SK-N-SH (cell line): ENCODE data around the gene FADS2. TPM values are rescaled to one million over a fixed set of nuclear protein-coding genes. Genes with fewer than 3 reads are reported as not detected.

ENCODE experiments used
- CTCF ChIA-PET: fragments of 300-600, 350-600 bp; formaldehyde crosslinking; extraction: SDS; loops from one replicate; lab custom pipeline; 2021; lab: Yijun Ruan, JAX
- POLR2A ChIA-PET: fragments of 350-600 bp; sonication (Branson Sonifier 250); formaldehyde crosslinking; extraction: SDS; loops from one replicate; lab custom pipeline; 2020; ENCODE audit warnings: antibody characterized with exemption, inconsistent platforms; lab: Yijun Ruan, JAX
- DNase-seq: peaks from one replicate; pipeline ENCODE4 v3.0.0; 2012
- H2AFZ ChIP-seq: fragments of 200-600 bp; sonication (generic); 2 replicates; pipeline ENCODE4 v1.8.1; 2016; ENCODE audit warnings: antibody characterized with exemption, mild to moderate bottlenecking, low read depth
- H3F3A ChIP-seq: fragments of 200-600 bp; sonication (generic); replicated peaks from 2 replicates; pipeline ENCODE3; 2016; ENCODE audit warnings: antibody characterized with exemption, mild to moderate bottlenecking; ENCODE audit not compliant: insufficient read depth
- H3K27ac ChIP-seq, 2 experiments: fragments of 200-500 bp in 1 of 2; fragments of 200-600 bp in 1 of 2; sonication (Bioruptor generic) in 1 of 2; sonication (generic), shearing (Covaris generic) in 1 of 2; 2 replicates each; pipeline versions ENCODE4 v1.5.1 to v1.6.1; 2014 to 2016; ENCODE audit warnings: low read depth in 2 of 2, inconsistent platforms in 1 of 2, low read length in 1 of 2, mild to moderate bottlenecking in 1 of 2, mixed read lengths in 1 of 2
- H3K27me3 ChIP-seq: fragments of 200-600 bp; sonication (generic), shearing (Covaris generic); 2 replicates; pipeline ENCODE4 v1.6.1; 2016; ENCODE audit warnings: mixed run types; ENCODE audit not compliant: insufficient read depth
- H3K36me3 ChIP-seq, 2 experiments: fragments of 200-500 bp in 1 of 2; fragments of 200-600 bp in 1 of 2; sonication (Bioruptor generic) in 1 of 2; sonication (generic) in 1 of 2; replicated peaks in 1 of 2; 2 replicates each; pipeline versions ENCODE3 to v1.5.1; 2014 to 2016; ENCODE audit warnings: low read length in 1 of 2, mild to moderate bottlenecking in 1 of 2; ENCODE audit not compliant: insufficient read depth in 2 of 2, control insufficient read depth in 1 of 2
- H3K4me1 ChIP-seq, 2 experiments: fragments of 200-500 bp in 1 of 2; fragments of 200-600 bp in 1 of 2; sonication (Bioruptor generic) in 1 of 2; sonication (generic), shearing (Covaris generic) in 1 of 2; 2 replicates each; pipeline versions ENCODE4 v1.5.1 to v1.6.1; 2014 to 2016; ENCODE audit warnings: low read depth in 1 of 2, low read length in 1 of 2, mixed run types in 1 of 2; ENCODE audit not compliant: insufficient read depth in 2 of 2, control insufficient read depth in 1 of 2
- H3K4me2 ChIP-seq: fragments of 200-600 bp; sonication (generic), shearing (Covaris generic); 2 replicates; pipeline ENCODE4 v1.6.1; 2017; ENCODE audit warnings: mixed run types
- H3K4me3 ChIP-seq, 2 experiments: fragments of 200-500 bp in 1 of 2; fragments of 200-600 bp in 1 of 2; sonication (Bioruptor generic) in 1 of 2; sonication (generic), shearing (Covaris generic) in 1 of 2; 2 replicates each; pipeline versions ENCODE4 v1.5.1 to v1.8.1; 2014 to 2016; ENCODE audit warnings: low read depth in 2 of 2, inconsistent platforms in 1 of 2, low read length in 1 of 2, mild to moderate bottlenecking in 1 of 2, mixed read lengths in 1 of 2, moderate library complexity in 1 of 2
- H3K79me2 ChIP-seq: fragments of 200-600 bp; sonication (generic); 2 replicates; pipeline ENCODE4 v1.8.1; 2017; ENCODE audit warnings: mild to moderate bottlenecking; ENCODE audit not compliant: insufficient read depth
- H3K9ac ChIP-seq: fragments of 200-600 bp; sonication (generic); 2 replicates; pipeline ENCODE4 v1.6.1; 2017; ENCODE audit warnings: mixed run types
- H3K9me2 ChIP-seq: fragments of 200-600 bp; sonication (generic); 2 replicates; pipeline ENCODE4 v1.6.1; 2017; ENCODE audit warnings: mixed run types
- H3K9me3 ChIP-seq: fragments of 200-600 bp; sonication (generic); 2 replicates; pipeline ENCODE4 v1.6.1; 2017; ENCODE audit warnings: mixed run types, mild to moderate bottlenecking, moderate library complexity
- H4K20me1 ChIP-seq: fragments of 200-600 bp; sonication (generic); 2 replicates; pipeline ENCODE4 v1.6.1; 2017; ENCODE audit warnings: mild to moderate bottlenecking, mixed run types; ENCODE audit not compliant: insufficient read depth
- CHD2 ChIP-seq: fragments of 150-350 bp; IDR thresholded peaks from 2 replicates; pipeline ENCODE4 v1.6.1; 2018; ENCODE audit warnings: low read length; ENCODE audit not compliant: partially characterized antibody
- ELF1 ChIP-seq: IDR thresholded peaks from 2 replicates; pipeline ENCODE4 v1.4.0; 2012
- FOXJ3 ChIP-seq: sonication (generic); formaldehyde crosslinking; IDR thresholded peaks from 2 replicates; pipeline ENCODE4 v1.5.1; 2020; ENCODE audit warnings: mild to moderate bottlenecking, missing genetic modification reagents
- GATA2 ChIP-seq: sonication (generic); formaldehyde crosslinking; IDR thresholded peaks from 2 replicates; pipeline ENCODE4 v1.5.0; 2020; ENCODE audit warnings: mild to moderate bottlenecking, missing genetic modification reagents
- JUND ChIP-seq: IDR thresholded peaks from 2 replicates; pipeline ENCODE4 v1.4.0; 2012
- MAX ChIP-seq: IDR thresholded peaks from 2 replicates; pipeline ENCODE4 v1.4.0; 2012; ENCODE audit warnings: low read depth
- NFIC ChIP-seq: IDR thresholded peaks from 2 replicates; pipeline ENCODE4 v1.4.0; 2012; ENCODE audit warnings: borderline replicate concordance
- SMC3 ChIP-seq: IDR thresholded peaks from 2 replicates; pipeline ENCODE4 v1.6.1; 2012; ENCODE audit warnings: low read depth, low read length, improper control_type of control experiment
- USF1 ChIP-seq: IDR thresholded peaks from 2 replicates; pipeline ENCODE4 v1.4.0; 2012; ENCODE audit warnings: low read depth, borderline replicate concordance
- USF2 ChIP-seq: fragments of 150-350 bp; IDR thresholded peaks from 2 replicates; pipeline ENCODE4 v1.6.1; 2017; ENCODE audit warnings: antibody characterized with exemption, low read length, low read depth, borderline replicate concordance
- WGBS: methylation state at CpG from one replicate; pipeline ENCODE4 v1.1.6; 2017; ENCODE audit warnings: low lambda C conversion rate; 5-methylcytosine and 5-hydroxymethylcytosine counted together
- polyA plus RNA-seq, 3 experiments: library from polyadenylated mRNA; depleted of rRNA; stranded (reverse); fragments of >200 nt; gene quantifications; 2 replicates each; pipeline ENCODE4 v1.2.3, GENCODE V29; 2012

FADS2 gene
- polyA plus RNA-seq, 1 of the 3 experiments (the other 2 are of a cell fraction), result 67.8 TPM

GRCh38 chr11:61853698-61854169, 25.6 kb downstream of the FADS2 start:
- H2AFZ ChIP-seq, result no peak overlapping the region
- CTCF ChIA-PET, result interaction anchor here (1.0 to 1.9 kb wide), 6 partner anchors 10 to 254 kb away, joined by 3 to 6 read pairs (median 4); no protein-coding TSS in a partner anchor
- no peaks in the 10 kb centered on the region for H3F3A ChIP-seq
- TF ChIP-seq FOXJ3, result no peak
- TF ChIP-seq JUND, result no peak
- TF ChIP-seq USF2, result no peak
- TF ChIP-seq GATA2, result no peak
- no peak for TF ChIP-seq NFIC
- no peak for TF ChIP-seq MAX
- no peak for TF ChIP-seq USF1
- no peak overlapping the region for H3K27ac ChIP-seq
- no peaks in the 10 kb centered on the region for H3K9me2 ChIP-seq
- H4K20me1 ChIP-seq, result no peaks in the 10 kb centered on the region
- H3K4me1 ChIP-seq, result peaks cover 3 to 7% of the 10 kb centered on the region in 2 experiments; a peak in 2 of 4 replicates
- peaks cover 10 to 47% of the 10 kb centered on the region in 2 experiments for H3K36me3 ChIP-seq
- H3K27me3 ChIP-seq, result no peaks in the 10 kb centered on the region
- H3K9ac ChIP-seq, result no peak overlapping the region
- POLR2A ChIA-PET, result no interaction called here
- no peak for DNase-seq
- no peak overlapping the region for H3K4me3 ChIP-seq
- 95% methylated on average over 4 of the region's 13 CpGs for WGBS
- no peak overlapping the region for H3K4me2 ChIP-seq
- no peaks in the 10 kb centered on the region for H3K79me2 ChIP-seq
- no peaks in the 10 kb centered on the region for H3K9me3 ChIP-seq

- WGBS, result 97% methylated on average over 17 of the region's 17 CpGs
- H3K4me3 ChIP-seq, result no peak overlapping the region
- no peak overlapping the region for H3K27ac ChIP-seq
- peaks cover 3 to 7% of the 10 kb centered on the region in 2 experiments; a peak in 2 of 4 replicates for H3K4me1 ChIP-seq
- no peaks in the 10 kb centered on the region for H3K79me2 ChIP-seq
- ChIA-PET CTCF (interaction anchor here (1.0 to 1.9 kb wide), 8 partner anchors 10 to 254 kb away, joined by 3 to 6 read pairs (median 4); no protein-coding TSS in a partner anchor), POLR2A (no interaction called here)
- no peak for TF ChIP-seq GATA2
- TF ChIP-seq USF2, result no peak
- no peak for TF ChIP-seq CHD2
- TF ChIP-seq SMC3, result no peak
- no peak for TF ChIP-seq ELF1
- peaks cover 9 to 47% of the 10 kb centered on the region in 2 experiments for H3K36me3 ChIP-seq
- H3K27me3 ChIP-seq, result no peaks in the 10 kb centered on the region
- H4K20me1 ChIP-seq, result no peaks in the 10 kb centered on the region
- no peak for DNase-seq
- no peak overlapping the region for H2AFZ ChIP-seq
- no peaks in the 10 kb centered on the region for H3F3A ChIP-seq
- H3K9me3 ChIP-seq, result no peaks in the 10 kb centered on the region
- no peak overlapping the region for H3K9ac ChIP-seq
- H3K4me2 ChIP-seq, result no peak overlapping the region
- no peaks in the 10 kb centered on the region for H3K9me2 ChIP-seq
Measured at GRCh38 chr11:61854206-61854895, 26.3 kb downstream of the FADS2 start.
